ENCODE measurements around the gene KCNK17.

KCNK17 gene

GRCh38 chr6:39254999-39255535, 59.2 kb downstream of the KCNK17 start:
- Histone ChIP-seq H3K9ac (ENCODE audit: low read length) (no peak overlapping the region), H3K4me2 (ENCODE audit: low read length) (no peak overlapping the region), H4K8ac (ENCODE audit: low read depth, low read length) (no peak overlapping the region), H3K4me1 (ENCODE audit: control insufficient read depth in 1 of 2, insufficient read depth in 2 of 2, low read length in 2 of 2) (no peaks in the 10 kb centered on the region), H3K23ac (ENCODE audit: low read length) (no peak overlapping the region), H3K9me3 (ENCODE audit: insufficient read depth, low read depth, low read length) (no peaks in the 10 kb centered on the region), H3K18ac (ENCODE audit: low read length) (no peak overlapping the region), H2AK5ac (ENCODE audit: low read length) (no peak overlapping the region), H3K79me2 (ENCODE audit: control insufficient read depth, insufficient read depth, low read length, poor library complexity) (no peaks in the 10 kb centered on the region), H2BK12ac (ENCODE audit: low read length) (no peak overlapping the region), H2BK120ac (ENCODE audit: insufficient read depth, low read length, poor library complexity) (no peak overlapping the region), H3K4me3 (ENCODE audit: low read depth, low read length) (no peak overlapping the region), H4K91ac (ENCODE audit: low read depth, low read length) (no peak overlapping the region), H3K27me3 (ENCODE audit: insufficient read depth, low read length) (no peaks in the 10 kb centered on the region), H2BK5ac (ENCODE audit: low read depth, low read length, poor library complexity) (no peak overlapping the region), H3K4ac (ENCODE audit: low read depth, low read length) (no peak overlapping the region), H3K14ac (ENCODE audit: low read length) (no peak overlapping the region), H2AFZ (ENCODE audit: insufficient read depth, low read length, poor library complexity) (no peak overlapping the region), H4K12ac (ENCODE audit: low read depth, low read length) (no peak overlapping the region), H3K79me1 (ENCODE audit: low read length) (no peaks in the 10 kb centered on the region), H3K36me3 (ENCODE audit: control insufficient read depth in 1 of 2, insufficient read depth in 2 of 2, low read length in 2 of 2) (no peaks in the 10 kb centered on the region), H3K27ac (ENCODE audit: low read depth, low read length) (no peak overlapping the region)
- DNase-seq = no peak
- no CpG with 5 or more reads among the region's 4 CpGs for WGBS (ENCODE audit: extremely low coverage, insufficient coverage, insufficient read length)

DNA sequence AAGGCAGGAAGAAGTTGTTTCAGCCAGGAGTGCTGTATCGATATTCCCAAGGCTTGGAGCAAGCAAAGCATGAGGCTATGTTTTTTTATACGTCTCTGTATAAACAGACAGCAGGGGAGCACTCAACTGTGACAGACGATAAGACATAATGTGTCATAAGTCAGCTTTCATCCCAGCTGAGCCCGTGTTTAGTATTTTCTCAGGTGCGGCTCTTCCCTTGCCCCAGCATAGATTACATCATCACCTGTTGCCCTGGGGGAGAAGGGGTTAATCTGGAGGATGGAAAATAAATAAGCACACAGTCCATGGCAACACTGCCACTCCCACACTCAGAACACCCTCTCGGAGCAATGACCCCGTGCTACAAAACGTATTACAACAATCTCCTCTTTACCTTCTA, 62.8 kb downstream of the KCNK17 start:
- H3K18ac ChIP-seq (ENCODE audit: low read length) = no peak overlapping the region
- H3K23ac ChIP-seq (ENCODE audit: low read length) = no peak overlapping the region
- no peak overlapping the region for H2BK5ac ChIP-seq (ENCODE audit: low read depth, low read length, poor library complexity)
- H2BK12ac ChIP-seq (ENCODE audit: low read length) = no peak overlapping the region
- no peaks in the 10 kb centered on the region for H3K36me3 ChIP-seq (ENCODE audit: control insufficient read depth in 1 of 2, insufficient read depth in 2 of 2, low read length in 2 of 2)
- no peak overlapping the region for H4K8ac ChIP-seq (ENCODE audit: low read depth, low read length)
- no peak overlapping the region for H2AFZ ChIP-seq (ENCODE audit: insufficient read depth, low read length, poor library complexity)
- H3K9me3 ChIP-seq (ENCODE audit: insufficient read depth, low read depth, low read length) = no peaks in the 10 kb centered on the region
- no peak for DNase-seq
- H3K4ac ChIP-seq (ENCODE audit: low read depth, low read length) = no peak overlapping the region
- no peak overlapping the region for H3K4me3 ChIP-seq (ENCODE audit: low read depth, low read length)
- H4K91ac ChIP-seq (ENCODE audit: low read depth, low read length) = no peak overlapping the region
- no peak overlapping the region for H3K9ac ChIP-seq (ENCODE audit: low read length)
- H3K27me3 ChIP-seq (ENCODE audit: insufficient read depth, low read length) = no peaks in the 10 kb centered on the region
- no peak overlapping the region for H2AK5ac ChIP-seq (ENCODE audit: low read length)
- no peak overlapping the region for H2BK120ac ChIP-seq (ENCODE audit: insufficient read depth, low read length, poor library complexity)
- no peaks in the 10 kb centered on the region for H3K4me1 ChIP-seq (ENCODE audit: control insufficient read depth in 1 of 2, insufficient read depth in 2 of 2, low read length in 2 of 2)
- H3K14ac ChIP-seq (ENCODE audit: low read length) = no peak overlapping the region
- no CpG with 5 or more reads among the region's 8 CpGs for WGBS (ENCODE audit: extremely low coverage, insufficient coverage, insufficient read length)
- H3K27ac ChIP-seq (ENCODE audit: low read depth, low read length) = no peak overlapping the region
- no peaks in the 10 kb centered on the region for H3K79me1 ChIP-seq (ENCODE audit: low read length)
- no peak overlapping the region for H4K12ac ChIP-seq (ENCODE audit: low read depth, low read length)
- H3K79me2 ChIP-seq (ENCODE audit: control insufficient read depth, insufficient read depth, low read length, poor library complexity) = no peaks in the 10 kb centered on the region
- no peak overlapping the region for H3K4me2 ChIP-seq (ENCODE audit: low read length)

- H3K4ac ChIP-seq (ENCODE audit: low read depth, low read length) = no peak overlapping the region
- H3K27ac ChIP-seq (ENCODE audit: low read depth, low read length) = no peak overlapping the region
- no peaks in the 10 kb centered on the region for H3K79me2 ChIP-seq (ENCODE audit: control insufficient read depth, insufficient read depth, low read length, poor library complexity)
- H3K14ac ChIP-seq (ENCODE audit: low read length) = no peak overlapping the region
- H4K91ac ChIP-seq (ENCODE audit: low read depth, low read length) = no peak overlapping the region
- no peaks in the 10 kb centered on the region for H3K27me3 ChIP-seq (ENCODE audit: insufficient read depth, low read length)
- H2BK5ac ChIP-seq (ENCODE audit: low read depth, low read length, poor library complexity) = no peak overlapping the region
- no peak overlapping the region for H3K4me3 ChIP-seq (ENCODE audit: low read depth, low read length)
- no peak overlapping the region for H2AK5ac ChIP-seq (ENCODE audit: low read length)
- H3K36me3 ChIP-seq (ENCODE audit: control insufficient read depth in 1 of 2, insufficient read depth in 2 of 2, low read length in 2 of 2) = no peaks in the 10 kb centered on the region
- no peak overlapping the region for H2BK12ac ChIP-seq (ENCODE audit: low read length)
- H4K12ac ChIP-seq (ENCODE audit: low read depth, low read length) = no peak overlapping the region
- no peak overlapping the region for H3K9ac ChIP-seq (ENCODE audit: low read length)
- H2AFZ ChIP-seq (ENCODE audit: insufficient read depth, low read length, poor library complexity) = no peak overlapping the region
- no peaks in the 10 kb centered on the region for H3K4me1 ChIP-seq (ENCODE audit: control insufficient read depth in 1 of 2, insufficient read depth in 2 of 2, low read length in 2 of 2)
- H4K8ac ChIP-seq (ENCODE audit: low read depth, low read length) = no peak overlapping the region
- no peak overlapping the region for H3K4me2 ChIP-seq (ENCODE audit: low read length)
- H3K18ac ChIP-seq (ENCODE audit: low read length) = no peak overlapping the region
- H2BK120ac ChIP-seq (ENCODE audit: insufficient read depth, low read length, poor library complexity) = no peak overlapping the region
- DNase-seq = no peak
- no peak overlapping the region for H3K23ac ChIP-seq (ENCODE audit: low read length)
- no peaks in the 10 kb centered on the region for H3K9me3 ChIP-seq (ENCODE audit: insufficient read depth, low read depth, low read length)
- no peaks in the 10 kb centered on the region for H3K79me1 ChIP-seq (ENCODE audit: low read length)
These were observed 63.7 kb downstream of the KCNK17 start for GRCh38 chr6:39250507-39250906.

- Histone ChIP-seq H3K79me2 (ENCODE audit: control insufficient read depth, insufficient read depth, low read length, poor library complexity) (no peaks in the 10 kb centered on the region), H3K23ac (ENCODE audit: low read length) (no peak overlapping the region), H3K14ac (ENCODE audit: low read length) (no peak overlapping the region), H3K9ac (ENCODE audit: low read length) (no peak overlapping the region), H3K4me3 (ENCODE audit: low read depth, low read length) (no peak overlapping the region), H2BK12ac (ENCODE audit: low read length) (no peak overlapping the region), H3K27me3 (ENCODE audit: insufficient read depth, low read length) (no peaks in the 10 kb centered on the region), H3K36me3 (ENCODE audit: control insufficient read depth in 1 of 2, insufficient read depth in 2 of 2, low read length in 2 of 2) (no peaks in the 10 kb centered on the region), H3K4me2 (ENCODE audit: low read length) (no peak overlapping the region), H3K79me1 (ENCODE audit: low read length) (no peaks in the 10 kb centered on the region), H3K4ac (ENCODE audit: low read depth, low read length) (no peak overlapping the region), H2BK5ac (ENCODE audit: low read depth, low read length, poor library complexity) (no peak overlapping the region), H3K4me1 (ENCODE audit: control insufficient read depth in 1 of 2, insufficient read depth in 2 of 2, low read length in 2 of 2) (no peaks in the 10 kb centered on the region), H4K8ac (ENCODE audit: low read depth, low read length) (no peak overlapping the region), H2BK120ac (ENCODE audit: insufficient read depth, low read length, poor library complexity) (no peak overlapping the region), H2AK5ac (ENCODE audit: low read length) (no peak overlapping the region), H3K18ac (ENCODE audit: low read length) (no peak overlapping the region), H4K91ac (ENCODE audit: low read depth, low read length) (no peak overlapping the region), H3K27ac (ENCODE audit: low read depth, low read length) (no peak overlapping the region), H2AFZ (ENCODE audit: insufficient read depth, low read length, poor library complexity) (no peak overlapping the region), H3K9me3 (ENCODE audit: insufficient read depth, low read depth, low read length) (no peaks in the 10 kb centered on the region), H4K12ac (ENCODE audit: low read depth, low read length) (no peak overlapping the region)
- DNase-seq = no peak
- WGBS (ENCODE audit: extremely low coverage, insufficient coverage, insufficient read length) = no CpG with 5 or more reads among the region's 1 CpG
These were observed 64.9 kb downstream of the KCNK17 start for GRCh38 chr6:39249278-39249677.
